ENCODE results near the gene RNF112. TPM values are rescaled to one million over a fixed set of nuclear protein-coding genes. Genes with fewer than 3 reads are reported as not detected.

The RNF112 gene, protein sequence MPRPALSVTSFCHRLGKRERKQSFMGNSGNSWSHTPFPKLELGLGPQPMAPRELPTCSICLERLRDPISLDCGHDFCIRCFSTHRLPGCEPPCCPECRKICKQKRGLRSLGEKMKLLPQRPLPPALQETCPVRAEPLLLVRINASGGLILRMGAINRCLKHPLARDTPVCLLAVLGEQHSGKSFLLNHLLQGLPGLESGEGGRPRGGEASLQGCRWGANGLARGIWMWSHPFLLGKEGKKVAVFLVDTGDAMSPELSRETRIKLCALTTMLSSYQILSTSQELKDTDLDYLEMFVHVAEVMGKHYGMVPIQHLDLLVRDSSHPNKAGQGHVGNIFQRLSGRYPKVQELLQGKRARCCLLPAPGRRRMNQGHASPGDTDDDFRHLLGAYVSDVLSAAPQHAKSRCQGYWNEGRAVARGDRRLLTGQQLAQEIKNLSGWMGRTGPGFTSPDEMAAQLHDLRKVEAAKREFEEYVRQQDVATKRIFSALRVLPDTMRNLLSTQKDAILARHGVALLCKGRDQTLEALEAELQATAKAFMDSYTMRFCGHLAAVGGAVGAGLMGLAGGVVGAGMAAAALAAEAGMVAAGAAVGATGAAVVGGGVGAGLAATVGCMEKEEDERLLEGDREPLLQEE
- total RNA-seq (1 to 10 TPM; 3.8 to 8.6 (median 7.8) TPM), polyA plus RNA-seq (1 to 10 TPM in 1 of 3 donors, under 1 TPM in 2; 0.60 to 7.2 (median 0.92) TPM)

DNA sequence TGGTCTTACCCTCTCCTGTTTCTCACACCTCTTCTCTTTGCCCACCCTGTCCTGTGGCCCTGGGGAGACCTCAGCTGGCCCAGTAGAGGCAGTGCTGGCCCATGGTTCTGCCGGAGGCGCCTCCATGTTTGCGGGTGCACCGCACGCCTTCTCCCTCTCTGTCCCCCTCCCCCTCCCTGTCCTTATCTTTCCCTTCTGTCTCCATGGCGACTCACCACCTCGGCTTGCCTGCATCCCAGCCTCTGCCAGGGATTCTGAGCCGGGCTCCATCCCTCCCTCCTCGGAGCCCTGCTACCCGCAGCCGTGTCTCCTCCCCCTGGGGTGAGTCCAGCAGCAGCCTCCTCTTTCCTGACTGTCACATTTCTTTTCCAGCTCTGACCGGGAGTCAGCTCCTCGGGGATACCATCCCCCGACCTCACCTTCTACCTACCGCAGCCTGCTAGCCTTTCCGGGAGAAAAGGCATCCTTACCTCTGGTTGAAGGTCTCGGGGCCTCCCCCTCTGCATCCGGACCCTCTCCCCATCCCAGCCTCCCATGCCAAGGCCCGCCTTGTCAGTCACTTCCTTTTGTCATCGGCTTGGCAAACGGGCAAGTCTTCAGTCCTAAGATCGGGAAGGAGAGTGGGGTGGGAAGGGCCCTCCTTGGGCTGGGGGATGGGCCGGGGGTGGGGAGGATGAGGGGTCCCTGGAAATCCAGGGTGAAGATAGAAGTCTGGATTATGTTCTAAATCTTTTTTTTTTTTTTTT lies at the start of gene RNF112:
RNF112 (plus strand) TSS at position 358 of the 746 bp plus-strand sequence; CDS start at position 535, 177 bp downstream.
- 57 to 76% methylated on average over 23 of the region's 23 CpGs for WGBS, 2 donors
- H3K27me3 ChIP-seq = no peaks in the 10 kb centered on the region
- intact Hi-C loops (cut with DNase I) = loop anchor here (5.0 kb wide), 1 partner anchor 49 kb away; the partner anchor contains the start of gene B9D1
- H3K36me3 ChIP-seq = peaks cover 0 to 16% (median 0%) of the 10 kb centered on the region in 4 donors
- TF ChIP-seq POLR2AphosphoS5 (IDR thresholded peaks at IDR 0.05) (peak in 1 of 4 donors; percentile 48), EP300 (IDR thresholded peaks at IDR 0.05) (no peak), POLR2A (IDR thresholded peaks at IDR 0.05) (no peak)
- TF ChIP-seq, protein P1, sequence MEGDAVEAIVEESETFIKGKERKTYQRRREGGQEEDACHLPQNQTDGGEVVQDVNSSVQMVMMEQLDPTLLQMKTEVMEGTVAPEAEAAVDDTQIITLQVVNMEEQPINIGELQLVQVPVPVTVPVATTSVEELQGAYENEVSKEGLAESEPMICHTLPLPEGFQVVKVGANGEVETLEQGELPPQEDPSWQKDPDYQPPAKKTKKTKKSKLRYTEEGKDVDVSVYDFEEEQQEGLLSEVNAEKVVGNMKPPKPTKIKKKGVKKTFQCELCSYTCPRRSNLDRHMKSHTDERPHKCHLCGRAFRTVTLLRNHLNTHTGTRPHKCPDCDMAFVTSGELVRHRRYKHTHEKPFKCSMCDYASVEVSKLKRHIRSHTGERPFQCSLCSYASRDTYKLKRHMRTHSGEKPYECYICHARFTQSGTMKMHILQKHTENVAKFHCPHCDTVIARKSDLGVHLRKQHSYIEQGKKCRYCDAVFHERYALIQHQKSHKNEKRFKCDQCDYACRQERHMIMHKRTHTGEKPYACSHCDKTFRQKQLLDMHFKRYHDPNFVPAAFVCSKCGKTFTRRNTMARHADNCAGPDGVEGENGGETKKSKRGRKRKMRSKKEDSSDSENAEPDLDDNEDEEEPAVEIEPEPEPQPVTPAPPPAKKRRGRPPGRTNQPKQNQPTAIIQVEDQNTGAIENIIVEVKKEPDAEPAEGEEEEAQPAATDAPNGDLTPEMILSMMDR (IDR thresholded peaks at IDR 0.05) = peak in 3 of 4 experiments; percentile 28 to 39 (median 36)
- H3K9me3 ChIP-seq = no peaks in the 10 kb centered on the region
- DNase-seq = no peak
- peaks cover 0 to 29% (median 21%) of the 10 kb centered on the region in 4 donors for H3K4me1 ChIP-seq
- H3K27ac ChIP-seq = peak within 1 kb of the TSS in 3 of 4 donors; percentile 41 to 75 (median 65)
- H3K4me3 ChIP-seq = peak within 1 kb of the TSS; percentile 14 to 52 (median 38)

DNA sequence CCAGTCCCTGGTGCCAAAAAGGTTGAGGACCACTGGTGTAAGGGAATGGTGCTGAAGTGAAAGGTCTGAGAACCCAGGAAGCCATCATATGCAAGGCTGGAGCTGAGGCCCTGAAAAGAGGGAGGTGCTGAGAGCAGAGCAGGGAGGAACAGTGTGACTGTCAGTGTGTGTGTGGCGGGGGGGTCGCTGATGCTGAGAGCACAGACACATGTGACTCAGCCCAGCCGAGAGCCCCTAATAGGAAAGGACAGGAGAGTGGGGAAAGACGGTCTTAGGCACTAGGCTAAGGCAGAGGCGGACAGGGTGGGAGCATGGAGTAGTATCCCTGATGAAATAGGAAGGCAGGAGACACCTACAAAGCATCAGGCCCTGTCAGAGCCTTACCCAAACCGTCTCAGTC lies 49.7 kb upstream of the RNF112 start:
- peak overlapping the region in 3 of 4 donors; percentile 85 to 91 (median 87) for H3K27ac ChIP-seq
- 75 to 82% methylated on average over 6 of the region's 6 CpGs for WGBS, 2 donors

DNA sequence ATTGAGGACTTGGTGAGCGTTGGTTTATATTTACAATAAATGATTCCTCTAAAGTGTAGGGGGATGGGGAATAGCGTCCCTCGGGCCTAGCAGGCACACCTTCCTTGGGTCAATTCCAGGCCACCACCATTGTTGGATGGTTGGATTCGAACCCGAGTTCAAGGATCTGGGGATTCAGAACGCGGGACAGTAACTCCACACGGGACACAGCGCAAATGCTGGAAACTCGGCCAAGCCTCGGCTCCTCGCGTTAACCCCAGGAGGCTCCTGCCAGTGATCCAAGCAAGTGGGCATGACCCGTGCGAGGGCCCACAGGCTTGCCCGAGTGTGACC lies 49.1 kb upstream of the RNF112 start:
- no peaks in the 10 kb centered on the region for H3K9me3 ChIP-seq
- peaks cover 0 to 18% (median 2%) of the 10 kb centered on the region in 4 donors for H3K36me3 ChIP-seq
- intact Hi-C loops (cut with DNase I) = loop anchor here (1.0 to 5.0 kb wide), 5 partner anchors 15 to 400 kb away; partner anchors contain the start of genes ALDH3A2 and RNF112
- H3K27me3 ChIP-seq = no peaks in the 10 kb centered on the region
- no peak for DNase-seq
- peak overlapping the region; percentile 85 to 91 (median 88) for H3K27ac ChIP-seq
- 7 to 26% methylated on average over 16 of the region's 16 CpGs for WGBS, 2 donors
- H3K4me1 ChIP-seq = peaks cover 0 to 20% (median 17%) of the 10 kb centered on the region in 4 donors
- H3K4me3 ChIP-seq = peak overlapping the region; percentile 65 to 83 (median 78)
- TF ChIP-seq, protein P1 (IDR thresholded peaks at IDR 0.05) = no peak
- TF ChIP-seq EP300 (IDR thresholded peaks at IDR 0.05) (no peak), POLR2A (IDR thresholded peaks at IDR 0.05) (no peak), POLR2AphosphoS5 (IDR thresholded peaks at IDR 0.05) (no peak)

More for the DNA sequence above, 49.7 kb upstream of the RNF112 start:
- Histone ChIP-seq H3K4me3 (no peak overlapping the region), H3K27me3 (no peaks in the 10 kb centered on the region), H3K36me3 (peaks cover 0 to 19% (median 2%) of the 10 kb centered on the region in 4 donors), H3K4me1 (peaks cover 0 to 20% (median 17%) of the 10 kb centered on the region in 4 donors), H3K9me3 (no peaks in the 10 kb centered on the region)
- intact Hi-C loops (cut with DNase I) = loop anchor here (5.0 kb wide), 2 partner anchors 51 to 401 kb away; partner anchors contain the start of gene RNF112
- TF ChIP-seq EP300 (IDR thresholded peaks at IDR 0.05) = no peak
- no peak for TF ChIP-seq POLR2AphosphoS5 (IDR thresholded peaks at IDR 0.05)
- no peak for TF ChIP-seq POLR2A (IDR thresholded peaks at IDR 0.05)
- TF ChIP-seq, protein P1 (IDR thresholded peaks at IDR 0.05) = no peak
- peak; percentile 62 for DNase-seq
